Endothelial cell of umbilical vein (primary cell): ENCODE measurements around the gene RAB32.

Source experiments
- EZH2 ChIP-seq: IDR thresholded peaks from 2 replicates; pipeline ENCODE4 v1.6.1; 2012; ENCODE audit warnings: borderline replicate concordance, low read depth, mild to moderate bottlenecking, moderate library complexity, low read length, inconsistent platforms; ENCODE audit not compliant: severe bottlenecking
- FOS ChIP-seq: IDR thresholded peaks from 2 replicates; pipeline ENCODE4 v1.6.1; 2011; ENCODE audit warnings: mild to moderate bottlenecking, low read length, moderate library complexity, borderline replicate concordance; ENCODE audit not compliant: insufficient read depth
- POLR2A ChIP-seq: IDR thresholded peaks from 2 replicates; pipeline ENCODE4 v1.6.1; 2012; ENCODE audit warnings: low read depth, mild to moderate bottlenecking, control low read depth, low read length
- POLR2AphosphoS5 ChIP-seq: IDR thresholded peaks from 2 replicates; pipeline ENCODE4 v1.6.1; 2012; ENCODE audit warnings: low read depth, mild to moderate bottlenecking, control low read depth, low read length, moderate library complexity; ENCODE audit not compliant: insufficient read depth
- TF ChIP-seq, protein P1 (sequence below), 2 donors: IDR thresholded peaks; 1 replicate in 1 of 2; 2 replicates in 1 of 2; pipeline ENCODE4 v1.5.1; 2011; ENCODE audit warnings: low read length in 2 of 2, mild to moderate bottlenecking in 2 of 2, moderate library complexity in 2 of 2, control low read depth in 1 of 2, inconsistent platforms in 1 of 2, low read depth in 1 of 2; ENCODE audit not compliant: insufficient read depth in 1 of 2; ENCODE audit errors: extremely low read depth in 1 of 2

DNA sequence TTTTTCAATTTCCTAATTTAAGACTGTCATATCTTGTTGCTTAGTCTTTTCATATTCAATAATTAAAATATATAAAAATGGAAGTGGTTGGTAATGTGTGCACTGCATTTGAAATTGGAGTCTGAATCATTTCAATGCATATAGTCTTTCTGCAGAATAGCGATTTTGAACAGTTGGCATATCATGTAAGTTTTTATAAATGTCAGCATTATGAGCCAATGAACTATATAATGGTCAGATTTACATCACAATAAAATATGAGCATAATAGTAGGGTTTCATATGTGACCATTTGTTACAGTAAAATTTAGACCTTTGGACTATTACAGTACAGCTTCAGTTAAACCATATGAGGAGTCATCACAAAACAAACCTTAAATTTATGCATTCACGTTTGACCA is 4.3 kb downstream of the RAB32 start:
- TF ChIP-seq FOS: no peak
- TF ChIP-seq, protein P1, sequence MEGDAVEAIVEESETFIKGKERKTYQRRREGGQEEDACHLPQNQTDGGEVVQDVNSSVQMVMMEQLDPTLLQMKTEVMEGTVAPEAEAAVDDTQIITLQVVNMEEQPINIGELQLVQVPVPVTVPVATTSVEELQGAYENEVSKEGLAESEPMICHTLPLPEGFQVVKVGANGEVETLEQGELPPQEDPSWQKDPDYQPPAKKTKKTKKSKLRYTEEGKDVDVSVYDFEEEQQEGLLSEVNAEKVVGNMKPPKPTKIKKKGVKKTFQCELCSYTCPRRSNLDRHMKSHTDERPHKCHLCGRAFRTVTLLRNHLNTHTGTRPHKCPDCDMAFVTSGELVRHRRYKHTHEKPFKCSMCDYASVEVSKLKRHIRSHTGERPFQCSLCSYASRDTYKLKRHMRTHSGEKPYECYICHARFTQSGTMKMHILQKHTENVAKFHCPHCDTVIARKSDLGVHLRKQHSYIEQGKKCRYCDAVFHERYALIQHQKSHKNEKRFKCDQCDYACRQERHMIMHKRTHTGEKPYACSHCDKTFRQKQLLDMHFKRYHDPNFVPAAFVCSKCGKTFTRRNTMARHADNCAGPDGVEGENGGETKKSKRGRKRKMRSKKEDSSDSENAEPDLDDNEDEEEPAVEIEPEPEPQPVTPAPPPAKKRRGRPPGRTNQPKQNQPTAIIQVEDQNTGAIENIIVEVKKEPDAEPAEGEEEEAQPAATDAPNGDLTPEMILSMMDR (IDR thresholded peaks at IDR 0.05; ENCODE audit: extremely low read depth in 1 of 2, insufficient read depth in 1 of 2, low read depth in 1 of 2, low read length in 2 of 2): no peak
- TF ChIP-seq POLR2AphosphoS5: no peak
- TF ChIP-seq POLR2A: no peak
- no peak for TF ChIP-seq EZH2
